HG03095 (cell line): Measurements from ENCODE around the gene DMBT1.

Experiments
- ATAC-seq: cut with Tn5 transposase; IDR thresholded peaks from one replicate; pipeline ENCODE4 v1.9.1; 2021; ENCODE audit warnings: moderate library complexity; ENCODE audit not compliant: unreplicated experiment

Gene DMBT1

GRCh38 chr10:122548407-122549085 lies 12.0 kb upstream of the DMBT1 start:
- ATAC-seq: no peak

- ATAC-seq: no peak
These were observed 10.9 kb upstream of the DMBT1 start for GRCh38 chr10:122549636-122550035.

- ATAC-seq: no peak
These were observed 10.1 kb upstream of the DMBT1 start for GRCh38 chr10:122550427-122550826.

GRCh38 chr10:122550983-122551382 lies 9.6 kb upstream of the DMBT1 start:
- ATAC-seq: no peak

- no peak for ATAC-seq
These were observed 9.1 kb upstream of the DMBT1 start for GRCh38 chr10:122551450-122551849.

GRCh38 chr10:122553341-122553740 lies 7.2 kb upstream of the DMBT1 start:
- no peak for ATAC-seq

GRCh38 chr10:122554131-122555036 lies 6.2 kb upstream of the DMBT1 start:
- ATAC-seq: no peak

GRCh38 chr10:122555442-122555841 lies 5.1 kb upstream of the DMBT1 start:
- ATAC-seq: no peak

GRCh38 chr10:122557516-122557915 lies 3.0 kb upstream of the DMBT1 start:
- no peak for ATAC-seq

GRCh38 chr10:122558452-122558851 lies 2.1 kb upstream of the DMBT1 start:
- no peak for ATAC-seq

GRCh38 chr10:122559228-122559627 lies 1.3 kb upstream of the DMBT1 start:
- ATAC-seq: no peak

- ATAC-seq: no peak
These were observed 658 bp downstream of the DMBT1 start for GRCh38 chr10:122561212-122561611.

- ATAC-seq: no peak
These were observed 1.2 kb downstream of the DMBT1 start for GRCh38 chr10:122561792-122562191.

GRCh38 chr10:122564980-122565379 lies 4.4 kb downstream of the DMBT1 start:
- ATAC-seq: no peak

- no peak for ATAC-seq
These were observed 5.2 kb downstream of the DMBT1 start for GRCh38 chr10:122565766-122566206.

- no peak for ATAC-seq
These were observed 6.1 kb downstream of the DMBT1 start for GRCh38 chr10:122566632-122567031.

GRCh38 chr10:122567056-122567660 lies 6.6 kb downstream of the DMBT1 start:
- no peak for ATAC-seq

- ATAC-seq: no peak
These were observed 8.0 kb downstream of the DMBT1 start for GRCh38 chr10:122568551-122568950.

- no peak for ATAC-seq
These were observed 10.4 kb downstream of the DMBT1 start for GRCh38 chr10:122570920-122571319.

- ATAC-seq: no peak
These were observed 11.3 kb downstream of the DMBT1 start for GRCh38 chr10:122571892-122572291.

- ATAC-seq: no peak
These were observed 15.2 kb downstream of the DMBT1 start for GRCh38 chr10:122575776-122576175.

- no peak for ATAC-seq
These were observed 15.7 kb downstream of the DMBT1 start for GRCh38 chr10:122576291-122576690.
